DOHH2 (cell line): Measurements from ENCODE around the gene GYG2.

Experiments used
- H3F3A ChIP-seq: fragments of 200-600 bp; sonication (generic), shearing (Covaris generic); 2 replicates; pipeline ENCODE4 v1.6.0; 2016; ENCODE audit warnings: antibody characterized with exemption, mild to moderate bottlenecking; ENCODE audit not compliant: control insufficient read depth, insufficient read depth
- H3K27ac ChIP-seq: fragments of 200-600 bp; sonication (generic); 2 replicates; pipeline ENCODE4 v1.5.1; 2014; ENCODE audit warnings: low read depth, mild to moderate bottlenecking, low read length, moderate library complexity
- H3K27me3 ChIP-seq: fragments of 200-600 bp; sonication (generic); 2 replicates; pipeline ENCODE4 v1.6.1; 2014; ENCODE audit warnings: mild to moderate bottlenecking, low read length, mixed read lengths; ENCODE audit not compliant: control insufficient read depth
- H3K36me3 ChIP-seq: fragments of 200-600 bp; sonication (generic); 2 replicates; pipeline ENCODE4 v1.6.1; 2014; ENCODE audit warnings: mild to moderate bottlenecking, low read length, moderate library complexity, mixed read lengths; ENCODE audit not compliant: control insufficient read depth
- H3K4me1 ChIP-seq: fragments of 200-600 bp; sonication (generic); 2 replicates; pipeline ENCODE4 v1.6.1; 2014; ENCODE audit warnings: mild to moderate bottlenecking, low read length, mixed read lengths; ENCODE audit not compliant: control insufficient read depth
- H3K4me2 ChIP-seq: fragments of 200-600 bp; sonication (generic); 2 replicates; pipeline ENCODE4 v1.6.0; 2014; ENCODE audit warnings: mild to moderate bottlenecking, low read length, moderate library complexity
- H3K4me3 ChIP-seq: fragments of 200-600 bp; sonication (generic); 2 replicates; pipeline ENCODE4 v1.5.1; 2014; ENCODE audit warnings: mild to moderate bottlenecking, low read length, mixed read lengths
- H3K79me2 ChIP-seq: fragments of 200-600 bp; sonication (generic); 2 replicates; pipeline ENCODE4 v1.6.1; 2014; ENCODE audit warnings: mild to moderate bottlenecking, low read length, mixed read lengths; ENCODE audit not compliant: control insufficient read depth
- H3K9me2 ChIP-seq: fragments of 200-600 bp; sonication (generic); replicated peaks from 2 replicates; pipeline ENCODE4 v1.6.1; 2014; ENCODE audit warnings: mild to moderate bottlenecking, low read length, mixed read lengths; ENCODE audit not compliant: control insufficient read depth
- H3K9me3 ChIP-seq: fragments of 200-600 bp; sonication (generic); 2 replicates; pipeline ENCODE4 v1.6.1; 2014; ENCODE audit warnings: antibody characterized with exemption, low read length, mixed read lengths; ENCODE audit not compliant: control insufficient read depth, insufficient read depth
- H4K20me1 ChIP-seq: fragments of 200-600 bp; sonication (generic); 2 replicates; pipeline ENCODE4 v1.6.0; 2014; ENCODE audit warnings: low read depth, mild to moderate bottlenecking, antibody characterized with exemption, low read length, moderate library complexity; ENCODE audit not compliant: control insufficient read depth, insufficient read depth
- CTCF ChIP-seq: fragments of 200-600 bp; sonication (generic); IDR thresholded peaks from one replicate; pipeline ENCODE4 v1.5.1; 2014; ENCODE audit warnings: antibody characterized with exemption, mild to moderate bottlenecking, low read depth, low read length; ENCODE audit not compliant: poor library complexity, severe bottlenecking
- EZH2phosphoT487 ChIP-seq: fragments of 200-600 bp; sonication (generic); IDR thresholded peaks from 2 replicates; pipeline ENCODE4 v1.6.1; 2017; ENCODE audit warnings: borderline replicate concordance, mild to moderate bottlenecking, antibody characterized with exemption, low read length, moderate library complexity, mixed read lengths

The GYG2 gene

GRCh38 chrX:2917767-2918166 is 89.0 kb downstream of the GYG2 start:
- Histone ChIP-seq H3K27me3 (no peaks in the 10 kb centered on the region), H4K20me1 (no peaks in the 10 kb centered on the region), H3K4me3 (no peak overlapping the region), H3K4me2 (no peak overlapping the region), H3K9me2 (no peaks in the 10 kb centered on the region), H3K79me2 (no peaks in the 10 kb centered on the region), H3K27ac (no peak overlapping the region), H3K4me1 (no peaks in the 10 kb centered on the region), H3K36me3 (no peaks in the 10 kb centered on the region), H3F3A (no peaks in the 10 kb centered on the region), H3K9me3 (no peaks in the 10 kb centered on the region)
- TF ChIP-seq EZH2phosphoT487 (no peak), CTCF (no peak)

GRCh38 chrX:2921193-2921592 is 92.5 kb downstream of the GYG2 start:
- H3K9me3 ChIP-seq = no peaks in the 10 kb centered on the region
- no peak overlapping the region for H3K4me2 ChIP-seq
- no peaks in the 10 kb centered on the region for H4K20me1 ChIP-seq
- no peaks in the 10 kb centered on the region for H3K9me2 ChIP-seq
- TF ChIP-seq CTCF (no peak), EZH2phosphoT487 (no peak)
- H3K27ac ChIP-seq = no peak overlapping the region
- no peaks in the 10 kb centered on the region for H3K79me2 ChIP-seq
- no peaks in the 10 kb centered on the region for H3K27me3 ChIP-seq
- H3F3A ChIP-seq = no peaks in the 10 kb centered on the region
- no peak overlapping the region for H3K4me3 ChIP-seq
- H3K36me3 ChIP-seq = no peaks in the 10 kb centered on the region
- no peaks in the 10 kb centered on the region for H3K4me1 ChIP-seq

- Histone ChIP-seq H3K4me2 (no peak overlapping the region), H3K27me3 (no peaks in the 10 kb centered on the region), H3F3A (no peaks in the 10 kb centered on the region)
These were observed 93.0 kb downstream of the GYG2 start for GRCh38 chrX:2921750-2922149.

More at GRCh38 chrX:2921750-2922149, 93.0 kb downstream of the GYG2 start:
- H3K79me2 ChIP-seq = no peaks in the 10 kb centered on the region
- H3K4me3 ChIP-seq = no peak overlapping the region
- no peaks in the 10 kb centered on the region for H3K9me3 ChIP-seq
- TF ChIP-seq EZH2phosphoT487 (no peak), CTCF (no peak)
- no peaks in the 10 kb centered on the region for H3K9me2 ChIP-seq
- H3K4me1 ChIP-seq = no peaks in the 10 kb centered on the region
- H4K20me1 ChIP-seq = no peaks in the 10 kb centered on the region
- H3K36me3 ChIP-seq = no peaks in the 10 kb centered on the region
- no peak overlapping the region for H3K27ac ChIP-seq
